GM19238 (cell line): ENCODE results near the gene MRPL16.
"Not testable (repeated sequence)": the region's sequence is repeated elsewhere in the genome, so short reads cannot be mapped to it uniquely, and the experiment has no call there.

ENCODE experiments used
- DNase-seq: peaks from one replicate; pipeline ENCODE4 v3.0.0; 2011; ENCODE audit warnings: low spot score; ENCODE audit not compliant: insufficient read length

MRPL16 gene

DNA sequence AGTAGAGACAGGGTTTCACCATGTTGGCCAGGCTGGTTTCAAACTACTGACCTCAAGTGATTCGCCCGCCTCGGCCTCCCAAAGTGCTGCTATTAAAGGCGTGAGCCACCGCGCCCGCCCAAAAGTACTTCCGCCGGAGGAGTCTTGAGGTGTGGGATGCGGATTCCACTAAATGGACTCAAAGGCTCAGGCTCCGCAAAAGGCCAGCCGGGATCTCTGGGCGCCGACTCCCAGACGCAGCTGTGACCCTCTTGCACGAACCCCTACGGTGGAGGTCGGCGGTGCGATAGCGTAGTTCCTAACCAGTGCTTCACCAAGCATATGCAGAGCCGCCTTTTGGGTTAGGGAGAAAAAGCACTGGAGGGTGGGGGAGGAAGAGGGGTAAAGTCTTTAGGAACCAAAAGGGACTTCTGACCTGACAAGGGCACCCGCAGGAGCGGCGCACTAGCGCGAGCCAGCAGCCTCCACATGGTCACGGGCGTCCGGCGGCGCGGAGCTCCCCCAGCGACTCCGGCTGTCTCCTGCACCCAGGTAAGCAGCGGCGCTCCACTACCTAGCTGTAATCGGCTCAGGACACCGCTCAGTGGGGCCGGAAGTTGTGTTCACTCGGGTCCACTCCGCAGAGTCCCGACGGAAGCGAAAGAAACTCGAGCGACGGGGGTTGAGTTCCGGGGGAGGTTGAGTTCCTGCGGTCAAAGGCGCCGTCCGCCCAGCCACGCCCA is at the start of gene MRPL16:
Gene MRPL16, minus strand, starts transcription at position 590 of the 722 bp plus-strand sequence. Its CDS starts 120 bp downstream, at position 470.
- DNase-seq = peak; percentile 66

DNA sequence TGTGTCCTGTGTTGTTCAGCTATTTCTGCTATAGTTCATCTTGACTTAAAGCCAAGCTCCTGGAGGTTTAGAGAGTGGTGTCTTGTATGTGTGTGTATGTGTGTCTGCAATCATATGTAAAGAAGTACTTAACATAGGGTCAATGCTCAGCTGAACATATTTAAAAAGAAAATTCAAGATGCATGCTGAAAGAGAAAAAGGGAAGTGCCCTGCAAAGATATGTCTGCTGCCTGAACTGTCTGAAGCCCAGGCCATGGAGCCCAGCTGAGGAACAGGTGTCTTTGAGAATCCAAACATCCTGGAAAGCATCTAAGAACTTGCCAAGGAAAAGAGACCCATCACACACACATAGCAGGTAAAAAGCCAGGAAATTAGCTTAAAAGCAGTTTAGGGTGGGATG is 49.1 kb upstream of the MRPL16 start:
- DNase-seq = no peak

DNA sequence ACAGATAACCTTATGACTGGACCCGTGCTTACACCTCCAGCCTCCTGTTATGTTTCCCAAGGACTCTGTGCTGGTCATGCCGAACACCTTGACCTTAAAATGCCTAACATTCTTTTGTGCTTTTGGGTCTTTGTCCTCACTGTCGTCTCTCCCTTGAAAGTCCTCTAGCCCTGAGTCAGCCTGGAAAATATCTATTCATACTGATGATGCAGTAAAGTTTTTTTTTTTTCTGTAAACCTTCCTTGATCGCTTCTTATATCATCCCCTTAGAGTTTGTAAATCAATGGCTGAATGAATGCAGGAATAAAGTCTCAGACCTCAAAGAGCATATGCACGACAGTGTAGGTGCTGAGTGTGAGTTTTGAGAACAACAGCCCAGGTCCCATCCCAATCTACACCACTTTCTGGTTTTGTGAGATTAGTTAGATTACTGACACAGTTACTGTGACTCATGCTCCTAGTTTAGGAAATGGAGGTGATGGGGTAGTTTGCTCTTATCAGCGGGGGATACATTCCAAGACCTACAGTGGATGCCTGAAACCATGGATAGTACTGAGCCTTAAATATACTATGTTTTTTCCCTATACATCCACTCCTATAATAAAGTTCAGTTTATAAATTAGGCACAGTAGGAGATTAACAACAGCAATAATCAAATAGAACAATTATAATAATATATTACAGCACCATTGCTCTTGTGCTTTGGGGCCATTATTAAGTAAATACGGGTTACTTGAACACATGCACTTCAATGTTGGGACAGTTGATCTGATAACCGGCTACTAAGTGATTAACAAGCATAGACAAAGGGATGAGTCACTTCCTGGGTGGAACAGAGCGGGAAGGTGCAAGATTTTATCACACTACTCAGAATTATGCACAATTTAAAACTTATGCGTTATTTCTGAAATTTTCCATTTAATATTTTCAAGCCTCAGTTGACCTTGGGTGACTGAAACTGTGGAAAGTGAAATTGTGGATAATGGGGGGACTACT is 47.2 kb upstream of the MRPL16 start:
- no peak for DNase-seq

DNA sequence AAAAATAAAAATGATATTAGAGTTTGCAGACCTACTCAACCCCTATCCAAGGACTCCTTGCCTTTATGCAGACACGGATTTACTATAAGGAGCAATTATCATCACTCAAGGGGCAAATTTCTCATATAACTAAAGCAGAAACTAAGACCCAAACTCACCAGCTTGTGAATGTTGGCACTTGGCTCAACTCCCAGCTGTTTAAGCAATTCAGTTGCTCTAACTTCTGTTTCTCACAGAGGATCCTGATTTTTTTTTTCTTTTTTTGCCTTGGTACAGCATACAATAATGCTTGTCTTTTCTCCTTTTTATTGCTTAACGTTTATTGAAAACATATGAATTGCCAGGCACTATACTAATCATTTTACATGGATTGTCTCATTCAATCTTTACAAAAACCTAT is 44.3 kb upstream of the MRPL16 start:
- DNase-seq = no peak

DNA sequence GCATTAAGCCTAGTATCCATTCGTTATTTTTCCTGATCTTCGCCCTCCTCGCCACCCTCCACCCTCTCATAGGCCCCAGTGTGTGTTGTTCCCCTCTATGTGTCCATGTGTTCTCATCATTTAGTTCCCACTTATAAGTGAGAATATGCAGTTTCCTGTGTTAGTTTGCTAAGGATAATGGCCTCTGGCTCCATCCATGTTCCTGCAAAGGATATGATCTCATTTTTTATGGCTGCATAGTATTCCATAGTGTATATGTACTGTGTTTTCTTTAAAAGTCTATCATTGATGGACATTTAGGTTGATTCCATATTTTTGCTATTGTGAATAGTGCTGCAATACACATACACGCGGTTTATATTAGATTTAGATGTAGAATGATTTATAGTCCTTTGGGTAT is 40.8 kb upstream of the MRPL16 start:
- not testable (repeated sequence) for DNase-seq

DNA sequence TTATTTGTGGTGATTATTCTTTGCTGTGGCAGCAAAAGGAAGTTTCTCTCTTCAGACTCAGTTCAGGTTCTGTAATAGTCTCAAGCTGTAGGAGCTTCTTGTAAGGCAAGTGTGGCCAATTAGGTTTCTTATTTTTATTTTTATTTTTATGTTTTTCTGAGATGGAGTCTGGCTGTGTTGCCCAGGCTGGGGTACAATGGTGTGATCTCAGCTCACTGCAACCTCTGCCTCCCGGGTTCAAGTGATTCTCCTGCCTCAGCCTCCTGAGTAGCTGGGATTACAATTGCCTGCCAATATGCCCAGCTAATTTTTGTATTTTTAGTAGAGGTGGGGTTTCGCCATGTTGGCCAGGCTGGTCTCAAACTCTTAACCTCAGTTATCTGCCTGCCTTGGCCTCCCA is 39.0 kb upstream of the MRPL16 start:
- DNase-seq = not testable (repeated sequence)

DNA sequence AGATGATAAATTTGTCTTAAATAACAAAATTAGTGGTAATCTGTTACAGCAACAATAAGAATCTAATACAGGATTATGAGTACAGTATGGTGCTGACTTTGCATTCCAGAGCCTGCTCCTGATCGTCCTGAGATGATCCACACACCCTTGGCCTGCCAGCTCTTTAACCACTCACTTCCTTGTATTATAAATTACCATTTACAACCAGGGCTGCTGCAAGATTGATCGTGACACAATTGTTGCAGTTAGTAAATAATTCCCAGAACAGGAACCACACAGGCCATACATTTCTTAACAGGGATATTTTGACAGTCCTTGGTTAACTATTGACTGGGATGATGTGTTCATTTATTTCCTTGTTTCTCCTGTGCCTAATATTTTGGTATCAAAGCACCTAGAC is 38.6 kb upstream of the MRPL16 start:
- DNase-seq = no peak

DNA sequence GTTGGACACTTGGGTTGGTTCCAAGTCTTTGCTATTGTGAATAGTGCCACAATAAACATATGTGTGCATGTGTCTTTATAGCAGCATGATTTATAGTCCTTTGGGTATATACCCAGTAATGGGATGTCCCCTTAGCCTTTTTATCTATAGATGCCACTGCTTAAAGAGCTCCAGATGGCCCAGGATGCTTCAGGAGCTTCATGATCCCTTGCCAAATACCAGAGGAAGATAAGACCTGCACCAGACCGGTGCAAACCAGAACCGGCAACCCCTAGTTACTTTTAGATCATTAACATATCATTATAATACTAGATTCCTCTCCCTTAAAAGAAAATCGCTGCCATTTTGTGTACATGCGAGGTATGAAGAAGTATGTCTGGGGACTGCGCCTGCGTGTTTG is 37.9 kb upstream of the MRPL16 start:
- DNase-seq = not testable (repeated sequence)

DNA sequence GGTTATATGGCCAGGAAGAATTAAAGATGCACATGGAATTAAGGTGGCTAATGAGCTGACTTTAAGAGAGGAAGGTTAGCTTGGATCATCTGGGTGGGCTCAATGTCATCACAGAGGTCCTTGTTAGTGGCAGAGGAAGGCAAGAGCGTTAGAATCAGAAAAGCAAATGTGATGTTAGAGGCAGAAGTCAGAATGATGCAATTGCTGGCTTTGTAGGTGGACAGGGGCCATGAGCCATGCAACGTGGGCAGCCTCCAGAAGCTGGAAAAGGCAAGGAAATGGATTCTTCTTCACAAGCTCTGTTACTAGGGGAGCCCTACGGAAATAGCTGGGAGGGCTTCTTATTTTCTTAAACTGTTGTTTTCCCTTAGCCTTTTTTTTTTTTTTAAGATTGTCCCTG is 37.0 kb upstream of the MRPL16 start:
- DNase-seq = no peak

DNA sequence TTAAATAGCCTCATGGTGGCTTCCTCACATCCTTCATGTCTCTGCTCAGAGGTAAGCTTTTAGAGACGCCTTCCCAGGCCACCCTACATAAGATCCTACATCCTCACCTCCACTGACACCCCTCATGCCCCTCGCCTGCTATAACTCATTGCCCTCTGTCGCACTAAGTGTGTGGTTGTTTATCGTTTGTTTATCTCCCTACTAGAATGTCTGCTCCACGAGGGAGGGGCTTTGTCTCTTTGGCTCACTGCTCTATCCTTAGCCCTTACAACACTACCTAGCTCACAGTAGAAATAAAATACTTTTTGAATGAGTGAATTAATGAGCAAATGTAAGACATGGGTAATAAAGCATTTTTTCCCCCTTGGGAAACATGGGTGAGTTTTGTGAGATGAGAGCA is 36.0 kb upstream of the MRPL16 start:
- no peak for DNase-seq

DNA sequence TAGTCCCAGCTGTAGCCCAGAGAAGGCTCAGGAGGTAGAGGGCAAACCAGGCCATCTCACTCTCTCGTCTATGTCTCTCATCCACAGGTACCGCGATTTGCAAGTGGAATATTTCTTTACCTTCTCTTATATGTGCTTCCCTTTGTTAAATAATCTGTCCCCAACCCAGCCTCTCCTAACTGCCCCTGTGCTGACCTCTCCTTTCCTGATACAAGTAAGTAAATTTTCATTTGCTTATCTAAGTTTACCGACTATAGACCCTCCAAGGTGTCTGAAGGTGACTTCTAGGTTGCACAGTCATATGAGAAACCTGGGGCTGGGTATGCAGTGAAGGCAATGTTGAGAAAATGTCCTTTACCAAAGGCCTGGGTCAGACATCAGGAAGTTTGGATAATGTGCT is 34.8 kb upstream of the MRPL16 start, which contains the start of gene CBLIF:
Gene CBLIF, minus strand, starts transcription at position 101 of the 400 bp plus-strand sequence. Its CDS starts 46 bp downstream, at position 55.
- DNase-seq = no peak

DNA sequence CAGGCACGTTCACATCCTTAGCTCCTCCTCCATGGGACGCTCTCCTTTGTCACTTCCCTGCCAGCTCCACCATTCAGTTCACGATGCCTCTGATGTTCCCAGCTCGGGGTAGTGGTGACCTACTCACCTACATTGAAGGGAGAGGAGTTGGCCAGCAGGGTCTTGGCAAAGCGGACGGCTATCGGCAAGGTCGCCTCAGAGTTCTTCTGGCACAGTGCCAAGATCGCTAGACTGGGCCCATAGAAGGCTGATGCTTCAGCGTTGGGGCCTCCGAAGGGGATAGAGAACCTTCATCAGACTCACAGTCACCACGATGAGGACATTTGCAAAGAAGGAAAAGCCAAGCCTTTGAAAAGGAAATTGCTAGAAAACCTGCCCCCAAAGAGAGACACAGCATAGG is 31.7 kb upstream of the MRPL16 start:
- DNase-seq = no peak

DNA sequence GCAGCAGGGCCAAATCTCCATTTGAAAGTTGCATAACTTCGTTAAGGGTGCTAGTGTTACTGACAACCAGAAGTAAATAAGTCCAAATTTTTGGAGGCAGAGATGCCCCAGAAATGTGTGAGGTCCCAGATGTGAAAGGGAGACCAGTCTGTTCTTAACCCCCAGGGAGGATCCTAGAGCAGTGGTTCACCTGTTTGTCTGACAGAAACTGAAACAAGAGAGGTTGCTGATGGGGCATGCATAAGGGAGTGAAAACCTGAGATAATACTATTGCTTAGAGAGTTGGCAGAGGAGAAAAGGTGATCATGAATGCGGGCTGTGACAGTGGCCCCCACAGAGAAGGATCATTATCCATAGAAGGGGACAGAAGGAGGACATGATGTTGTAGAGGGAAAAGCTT is 30.9 kb upstream of the MRPL16 start:
- DNase-seq = no peak

DNA sequence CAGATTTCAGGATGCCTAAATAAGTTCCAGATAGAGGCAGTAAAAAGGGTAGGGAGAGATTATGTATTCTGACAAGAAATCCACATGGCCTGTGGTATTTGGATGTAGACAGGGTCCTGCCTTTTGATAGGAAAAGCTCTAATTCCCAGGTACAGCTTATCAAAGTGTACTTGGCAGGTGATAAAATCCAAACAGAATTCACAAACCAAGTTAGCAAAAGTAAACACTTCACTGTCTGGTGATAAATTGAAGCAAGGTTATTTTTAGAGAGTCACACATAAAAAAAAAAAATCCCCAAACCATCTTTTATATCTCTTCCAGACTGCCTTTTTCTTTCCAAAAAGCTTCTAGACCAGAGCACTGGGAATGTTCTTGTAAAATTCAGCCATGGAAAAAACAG is 29.0 kb upstream of the MRPL16 start:
- no peak for DNase-seq

DNA sequence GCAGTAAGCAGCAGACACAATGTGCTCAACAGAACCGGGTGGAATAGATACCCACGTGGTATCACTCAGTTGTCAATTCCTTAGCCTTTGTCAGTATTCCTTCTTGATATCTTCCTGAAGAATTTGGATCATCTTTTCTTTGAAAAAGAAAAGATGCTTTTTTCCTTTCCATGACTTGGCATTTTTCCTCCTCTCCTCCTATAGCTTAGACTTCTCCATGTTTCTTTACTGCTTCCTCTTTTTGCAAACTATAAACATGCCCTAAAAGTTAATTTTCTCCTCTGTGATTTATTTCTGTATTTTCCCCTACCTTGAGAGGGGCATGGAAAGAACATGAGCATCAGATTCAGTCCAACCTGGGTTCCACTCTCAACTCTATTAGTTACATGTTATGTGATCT is 23.0 kb upstream of the MRPL16 start:
- no peak for DNase-seq

DNA sequence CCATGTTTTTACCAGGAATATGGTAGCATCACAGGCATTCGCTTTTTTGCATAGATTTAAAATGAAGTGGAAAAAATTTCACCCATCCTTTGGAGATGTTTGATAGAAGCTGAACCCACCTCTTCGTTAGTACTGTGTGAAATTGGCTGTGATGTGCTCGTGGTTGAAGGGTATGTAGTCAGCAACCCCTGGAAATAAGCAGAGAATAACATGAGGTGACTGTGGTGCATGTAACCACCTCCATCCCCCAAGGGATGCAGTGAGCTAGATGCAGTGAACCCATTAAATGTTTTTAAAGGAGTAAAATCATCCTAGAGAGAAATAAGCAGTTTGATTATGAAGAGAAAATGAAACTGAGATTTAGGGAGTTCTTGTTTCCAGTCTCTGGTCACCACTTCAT is 18.8 kb upstream of the MRPL16 start:
- DNase-seq = no peak

DNA sequence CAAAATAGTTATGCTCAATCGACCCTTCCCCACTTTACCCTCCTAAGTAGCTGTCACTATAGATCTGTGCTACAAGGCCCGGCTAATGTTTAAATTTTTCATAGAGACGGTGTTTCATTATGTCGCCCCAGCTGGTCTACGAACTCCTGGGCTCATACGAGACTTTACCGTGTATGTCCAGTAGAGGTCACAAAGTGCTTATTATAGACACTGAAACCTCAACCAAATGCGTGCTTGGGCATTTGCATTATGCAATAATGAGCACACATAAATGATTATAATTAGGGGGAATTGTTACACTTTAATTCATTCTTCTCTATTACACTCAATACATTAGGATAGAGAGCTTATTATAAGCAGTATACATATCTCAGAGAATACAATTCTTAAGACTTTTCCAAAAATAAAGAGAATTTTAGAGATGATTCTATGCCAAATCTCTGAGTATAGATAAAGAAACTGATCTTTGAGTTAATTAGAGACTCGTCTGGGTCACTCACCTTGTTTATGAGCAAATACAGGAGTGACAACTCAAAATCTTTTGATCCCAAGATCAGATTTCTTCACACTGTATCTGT is 12.5 kb upstream of the MRPL16 start:
- no peak for DNase-seq

DNA sequence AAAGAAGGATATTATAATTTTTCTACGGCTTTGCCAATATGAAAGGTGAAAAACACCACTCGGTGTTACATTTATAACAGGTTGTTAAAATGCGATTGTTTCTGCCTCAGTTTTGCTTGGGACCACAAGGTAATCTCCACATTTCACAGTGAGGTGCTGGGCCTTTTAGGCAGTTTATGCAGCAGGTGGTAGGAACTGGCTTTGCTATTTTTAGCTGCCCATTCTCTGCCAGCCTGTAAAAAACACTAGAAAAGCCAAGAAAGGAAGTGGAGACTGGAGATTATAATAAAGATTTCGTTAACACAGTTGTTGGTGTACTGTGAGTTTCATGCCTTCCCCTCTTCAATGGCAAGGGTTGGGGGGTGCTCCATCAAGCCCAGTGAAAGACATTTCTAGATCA is 8.0 kb upstream of the MRPL16 start:
- no peak for DNase-seq

DNA sequence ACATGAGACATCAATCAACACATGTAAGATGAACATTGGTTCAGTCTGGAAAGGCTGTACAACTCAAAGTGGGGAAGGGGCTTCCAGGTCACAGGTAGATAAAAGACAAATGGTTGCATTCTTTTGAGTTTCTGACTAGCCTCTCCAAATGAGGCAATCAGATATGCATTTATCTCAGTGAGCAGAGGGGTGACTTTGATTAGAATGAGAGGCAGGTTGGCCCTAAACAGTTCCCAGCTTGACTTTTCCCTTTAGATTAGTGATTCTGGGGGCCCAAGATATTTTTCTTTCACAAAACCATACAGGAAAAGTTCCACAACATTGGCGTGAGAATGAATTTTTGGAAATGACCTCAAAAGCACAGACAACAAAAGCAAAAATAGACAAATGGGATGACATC is 5.9 kb upstream of the MRPL16 start:
- DNase-seq = not testable (repeated sequence)

DNA sequence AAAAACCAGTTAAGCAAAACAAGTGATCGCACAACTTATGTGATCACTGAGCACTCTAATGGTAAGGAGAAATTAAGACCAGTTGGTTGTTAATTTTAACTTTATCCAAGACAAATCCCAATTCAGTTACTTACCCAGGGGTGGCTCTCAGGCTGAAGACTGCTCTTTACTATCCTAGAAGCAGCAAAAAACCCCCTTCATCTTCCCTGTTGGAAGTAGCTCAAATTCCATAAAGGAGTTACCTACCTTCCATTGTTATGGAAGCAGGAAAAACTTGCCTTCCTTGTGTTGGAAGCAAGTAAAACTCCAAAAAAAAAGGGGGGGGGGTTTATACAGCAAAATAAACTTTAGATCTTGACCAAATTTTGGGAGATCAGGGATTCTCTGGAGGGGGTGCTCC is 5.2 kb upstream of the MRPL16 start:
- no peak for DNase-seq

DNA sequence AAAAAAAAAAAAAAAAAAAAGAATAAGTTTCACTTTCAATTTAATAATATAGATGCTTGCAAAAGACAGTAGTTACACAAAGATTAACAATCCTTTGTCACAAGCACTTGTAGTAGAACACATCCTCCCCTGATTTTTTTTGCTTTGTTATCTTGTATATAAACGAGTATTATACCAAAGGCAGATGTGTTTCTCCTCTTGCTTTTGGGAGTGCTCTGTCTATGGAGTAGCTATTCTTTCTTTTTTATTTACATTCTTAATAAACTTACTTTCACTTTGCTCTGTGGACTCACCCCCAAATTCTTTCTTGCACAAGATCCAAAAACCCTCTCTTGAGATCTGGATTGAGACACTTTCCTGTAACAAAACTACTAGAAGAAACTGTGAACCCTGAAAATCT is 3.4 kb upstream of the MRPL16 start:
- DNase-seq = no peak

DNA sequence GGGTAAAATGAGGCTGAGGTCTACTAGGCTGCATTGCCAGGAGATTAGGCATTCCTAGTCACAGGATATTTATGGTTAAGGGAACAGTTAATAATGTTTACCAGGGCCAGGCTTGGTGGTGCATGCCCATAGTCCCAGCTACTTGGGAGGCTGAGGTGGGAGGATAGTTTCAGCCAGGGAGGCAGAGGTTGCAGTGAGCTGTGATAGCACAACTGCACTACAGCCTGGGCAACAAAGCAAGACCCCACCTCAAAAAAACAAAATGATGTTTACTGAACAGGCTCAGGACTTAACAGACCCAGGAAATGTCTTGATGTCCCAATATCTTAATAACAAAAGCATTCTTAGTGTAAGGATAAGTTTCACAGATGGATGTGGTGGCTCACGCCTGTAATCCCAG is 2.8 kb upstream of the MRPL16 start:
- DNase-seq = no peak
